Suppressor macrophage (primary cell): ENCODE data around the gene ARRDC1.
"Not testable (repeated sequence)": the region's sequence is repeated elsewhere in the genome, so short reads cannot be mapped to it uniquely, and the experiment has no call there.

Source experiments
- DNase-seq, 4 experiments: peaks; one replicate each; pipeline ENCODE4 v3.0.0-alpha.2; 2020 to 2022

ARRDC1 gene

DNA sequence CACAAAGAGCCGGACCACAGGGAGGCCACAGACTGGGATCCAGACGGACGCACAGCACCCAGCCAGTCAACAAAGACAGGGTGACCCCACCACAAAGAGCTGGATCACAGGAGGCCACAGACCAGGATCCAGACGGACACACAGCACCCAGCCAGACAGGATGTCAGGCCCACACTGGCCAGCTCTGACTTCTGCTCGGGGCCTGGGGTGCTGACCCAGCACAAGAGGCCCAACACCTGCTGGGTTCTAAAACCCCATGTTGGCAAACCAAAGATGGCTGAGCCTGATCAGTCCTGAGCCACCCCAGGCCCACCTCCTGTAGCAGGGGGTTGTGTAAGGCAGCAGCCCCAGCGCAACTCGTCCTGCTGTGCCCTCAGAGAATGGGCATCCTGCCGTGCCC is 21.5 kb upstream of the ARRDC1 start:
- no peak for DNase-seq

DNA sequence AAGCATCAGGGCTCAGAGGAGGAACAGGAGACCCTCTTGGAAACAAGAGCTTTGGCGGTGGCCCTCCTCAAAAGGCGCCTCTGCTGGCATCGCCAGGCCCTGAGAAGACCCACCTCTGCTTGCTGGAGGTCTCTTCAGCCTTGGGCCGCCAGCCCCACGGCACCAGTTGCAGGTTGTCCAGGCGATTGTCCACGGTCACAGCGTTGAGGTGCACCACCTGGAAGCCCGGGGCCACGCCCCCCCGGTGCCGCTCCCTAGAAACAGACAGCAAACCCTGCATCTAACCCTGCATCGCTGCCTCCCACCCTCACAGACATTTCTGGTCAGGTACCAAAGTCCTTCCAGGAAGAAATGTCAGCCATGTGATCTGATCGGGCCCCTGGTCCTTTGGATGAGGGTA is 18.6 kb upstream of the ARRDC1 start:
- DNase-seq, result no peak

DNA sequence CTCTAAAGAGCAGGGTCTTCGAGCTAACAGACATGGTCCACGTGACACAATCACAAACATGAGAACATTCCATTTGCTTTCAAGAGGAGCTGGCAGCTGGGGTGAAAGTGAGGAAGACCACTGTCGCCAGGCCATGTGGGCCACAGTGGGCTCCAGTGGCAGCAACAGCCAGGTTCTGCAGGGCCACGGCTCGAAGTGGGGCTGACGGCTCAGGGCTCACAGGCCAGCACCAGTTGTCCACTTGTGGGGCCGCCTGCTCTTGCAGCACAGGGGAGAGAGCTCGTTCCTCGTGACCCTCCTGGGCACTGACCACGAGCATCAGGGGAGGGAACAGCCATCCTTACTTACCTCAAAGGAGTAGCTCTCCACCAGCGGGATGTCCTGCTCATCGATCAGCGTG is 17.2 kb upstream of the ARRDC1 start:
- no peak for DNase-seq

DNA sequence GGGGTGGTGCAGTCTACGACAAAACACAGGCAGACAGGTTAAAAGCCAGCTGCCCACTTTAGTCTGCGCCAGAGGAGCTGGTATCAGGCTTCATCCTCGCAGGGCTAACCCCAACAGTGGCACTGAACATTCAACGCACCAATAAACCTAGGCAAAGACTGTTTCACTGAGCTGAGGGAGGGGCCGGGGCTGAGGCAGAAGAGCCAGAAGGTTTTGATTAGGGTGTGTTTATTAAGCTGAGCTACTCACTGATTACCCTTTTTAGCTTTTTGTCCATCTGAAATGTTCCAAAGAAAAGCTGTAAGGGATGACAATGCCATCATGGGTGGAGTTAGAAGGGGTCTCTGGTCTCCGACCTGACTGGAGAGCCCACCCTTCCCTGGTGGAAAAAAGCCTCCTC is 16.6 kb upstream of the ARRDC1 start:
- no peak for DNase-seq

DNA sequence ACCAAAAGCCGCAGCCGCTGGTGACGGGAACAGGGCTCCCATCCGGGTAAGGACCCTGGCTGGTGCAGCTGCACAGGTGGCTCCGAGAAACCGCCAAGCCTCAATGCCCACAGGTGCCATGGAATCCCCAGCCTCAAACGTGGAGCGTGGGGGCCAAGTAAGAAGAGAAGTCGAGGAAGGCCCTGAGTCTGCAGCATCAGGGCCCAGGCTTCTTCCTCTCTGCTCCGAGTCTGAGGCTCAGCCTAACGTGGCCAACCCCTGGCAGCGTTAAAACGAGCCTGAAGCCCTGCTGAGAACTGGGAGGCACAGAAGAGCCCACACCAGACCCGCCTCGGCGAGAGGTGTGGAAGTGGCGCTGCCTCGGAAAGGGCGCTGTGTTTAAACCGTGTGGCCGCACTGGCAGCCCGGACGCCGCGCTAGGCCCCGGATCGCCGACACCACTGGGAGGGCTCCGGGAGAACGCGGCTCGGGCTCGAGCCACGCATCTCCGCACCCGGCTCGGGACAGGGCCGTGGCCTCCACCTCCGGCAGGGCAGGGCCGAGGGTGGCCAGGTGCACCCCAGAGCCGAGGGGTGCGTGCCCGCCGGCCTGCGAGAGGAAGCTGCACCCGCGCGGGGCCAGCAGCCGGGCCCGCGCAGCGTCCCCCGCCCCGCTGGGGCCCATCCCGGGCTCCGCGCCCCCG is 15.9 kb upstream of the ARRDC1 start:
- peak; percentile 26 to 55 (median 31) for DNase-seq

DNA sequence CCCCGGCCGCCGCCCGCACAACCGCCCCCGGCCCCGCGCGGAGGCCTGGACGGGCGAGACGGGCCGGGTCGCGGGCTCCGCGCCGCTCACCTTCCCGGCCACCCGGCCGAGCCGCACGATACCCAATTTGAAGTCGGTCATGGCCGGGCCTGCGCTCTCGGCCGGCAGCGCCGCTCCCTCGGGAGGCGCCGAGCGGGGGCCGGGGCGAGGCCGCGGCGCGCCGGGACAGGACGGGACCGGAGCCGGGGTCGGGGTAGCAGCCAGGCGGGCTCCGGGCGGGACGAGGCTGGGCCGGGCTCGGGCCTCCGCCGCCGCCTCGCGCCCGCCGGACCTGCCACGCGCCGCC is 15.4 kb upstream of the ARRDC1 start:
- DNase-seq, result no peak

DNA sequence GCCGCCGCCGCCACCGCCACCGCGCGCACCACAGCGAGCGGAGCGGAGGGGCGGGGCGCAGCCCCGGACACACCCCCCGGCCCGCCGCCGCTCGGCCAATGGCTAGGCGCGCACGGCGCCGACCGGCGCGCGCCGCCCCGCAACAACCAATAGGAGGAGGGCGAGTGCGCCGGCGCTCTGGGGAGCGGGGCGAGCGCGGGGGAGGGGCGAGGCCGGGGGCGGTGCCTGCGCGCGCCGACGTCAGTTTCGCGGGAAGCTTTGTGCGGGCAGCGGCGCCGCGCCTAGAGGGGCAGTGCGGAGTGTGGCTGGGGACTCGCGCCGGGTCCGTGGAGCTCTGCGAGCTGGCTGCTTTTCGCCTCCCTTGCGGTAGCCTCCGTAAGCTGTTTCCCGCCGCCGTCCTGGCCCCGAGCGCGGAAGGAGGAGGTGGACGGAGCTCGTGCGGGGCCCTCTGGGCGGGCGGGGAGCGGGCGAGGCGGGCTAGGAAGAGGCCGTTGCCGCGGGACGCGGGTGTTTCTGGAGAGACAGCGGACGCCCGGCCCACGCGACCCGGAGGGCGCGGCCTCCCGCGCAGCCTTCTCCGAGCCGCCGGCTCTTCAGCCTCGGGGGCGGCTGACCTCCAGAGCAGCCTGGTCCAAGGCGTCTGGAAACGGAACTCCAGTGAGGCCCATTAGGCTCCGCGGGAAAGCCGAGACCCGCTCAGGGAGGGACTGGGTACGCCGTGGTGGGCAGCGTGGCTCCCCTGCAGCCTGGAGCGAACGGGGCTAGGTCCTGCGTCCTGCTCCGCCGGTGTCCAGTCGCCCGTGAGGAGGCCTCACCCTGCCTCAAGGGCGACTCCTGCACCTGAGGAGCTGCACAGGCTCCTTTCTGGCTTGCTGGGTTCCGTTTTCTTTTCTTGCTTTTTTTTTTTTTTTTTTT is 14.8 kb upstream of the ARRDC1 start, which contains the start of gene ZMYND19:
Gene ZMYND19 (minus strand): TSS at position 44 of the 915 bp plus-strand sequence. CDS start 249 bp downstream, outside the sequence.
- DNase-seq, result peak; percentile 95 to 98 (median 97)

DNA sequence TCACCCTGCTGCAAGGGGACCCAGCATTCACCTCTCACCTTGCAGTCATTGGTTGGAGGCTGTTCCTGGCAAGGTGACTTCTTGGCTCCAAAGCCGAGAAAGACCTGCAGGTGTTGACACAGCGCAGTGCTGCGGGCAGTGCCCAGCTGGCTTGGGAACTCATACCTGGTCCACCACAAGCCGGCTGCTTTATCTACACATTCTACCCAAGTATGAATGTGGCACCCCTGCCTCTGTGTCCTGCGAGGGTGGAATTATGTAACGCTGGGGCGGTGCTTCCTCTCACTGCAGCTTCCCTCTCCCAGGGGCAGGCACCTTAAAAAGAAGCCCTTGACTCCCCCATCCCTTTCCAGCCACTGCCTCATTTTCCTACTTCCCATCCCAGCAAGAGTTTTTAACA is 12.7 kb upstream of the ARRDC1 start:
- peak; percentile 28 to 67 (median 52) for DNase-seq

DNA sequence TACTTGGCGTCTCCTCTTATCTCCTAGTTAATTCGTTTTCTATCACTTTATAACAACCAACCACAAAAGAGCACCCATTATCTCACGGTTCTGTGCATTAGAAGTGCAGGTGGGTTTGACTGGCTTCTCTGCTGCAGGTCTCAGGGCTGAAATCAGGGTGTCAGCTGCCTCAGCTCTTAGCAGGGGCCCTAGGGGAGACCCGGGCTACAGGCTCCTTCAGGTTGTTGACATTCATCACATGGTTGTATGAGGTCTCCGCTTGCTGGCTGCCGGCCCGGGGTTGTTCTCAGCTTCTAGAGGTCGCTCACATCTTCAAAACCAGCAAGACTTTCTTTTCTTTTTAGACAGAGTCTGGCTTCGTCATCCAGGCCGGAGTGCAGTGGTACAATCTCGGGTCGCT is 12.3 kb upstream of the ARRDC1 start:
- no peak for DNase-seq

DNA sequence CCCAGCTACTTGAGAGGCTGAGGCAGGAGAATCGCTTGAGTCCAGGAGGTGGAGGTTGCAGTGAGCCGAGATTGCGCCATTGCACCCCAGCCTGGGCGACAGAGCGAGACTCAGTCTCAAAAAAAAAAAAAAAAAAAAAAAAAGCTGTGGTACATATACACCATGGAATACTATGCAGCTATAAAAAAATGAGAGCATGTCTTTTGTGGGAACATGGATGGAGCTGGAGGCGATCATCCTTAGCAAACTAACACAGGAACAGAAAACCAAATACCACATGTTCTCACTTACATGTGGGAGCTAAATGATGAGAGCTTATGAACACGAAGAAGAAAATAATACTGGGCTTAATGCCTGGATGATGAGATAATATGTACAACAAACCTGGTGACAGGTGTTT is 8.9 kb upstream of the ARRDC1 start:
- DNase-seq, result not testable (repeated sequence)

DNA sequence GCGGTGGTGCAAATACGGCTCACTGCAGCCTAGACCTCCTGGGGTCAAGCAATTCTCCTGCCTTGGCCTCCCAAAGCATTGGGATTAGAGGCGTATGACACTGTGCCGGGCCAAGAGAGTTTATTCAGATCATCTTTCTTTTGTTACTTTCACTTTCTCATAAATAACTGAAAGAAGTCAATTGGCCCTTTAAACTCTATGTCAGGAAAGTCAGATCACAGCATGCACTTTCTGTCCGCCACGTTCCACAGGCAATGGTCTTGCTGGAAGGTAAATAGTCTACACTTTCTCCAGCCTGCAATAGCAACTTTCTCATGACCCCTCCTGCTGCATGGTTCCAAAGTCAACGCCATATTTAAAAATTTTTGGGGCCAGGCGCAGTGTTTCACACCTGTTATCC is 6.5 kb upstream of the ARRDC1 start:
- no peak for DNase-seq

DNA sequence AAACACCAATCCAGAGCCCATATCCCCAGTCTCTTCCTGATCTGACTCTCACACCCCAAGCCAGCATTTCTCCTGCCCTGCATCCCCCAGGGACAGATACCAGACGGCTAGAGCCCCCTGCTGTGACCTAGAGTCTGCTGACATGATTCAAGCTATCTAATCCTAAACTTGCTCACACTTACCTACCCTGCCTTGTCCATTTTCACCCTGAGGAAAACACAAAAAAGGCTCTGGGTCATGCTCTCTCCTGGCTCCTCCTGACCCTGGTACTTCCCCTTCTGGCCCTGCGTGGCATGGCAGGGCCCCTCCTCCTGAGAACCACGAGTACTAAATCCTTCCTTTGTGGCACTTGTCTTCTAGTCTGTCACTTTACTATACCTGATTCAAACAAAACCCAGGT is 2.8 kb upstream of the ARRDC1 start:
- DNase-seq, result peak; percentile 67 to 84 (median 74)

DNA sequence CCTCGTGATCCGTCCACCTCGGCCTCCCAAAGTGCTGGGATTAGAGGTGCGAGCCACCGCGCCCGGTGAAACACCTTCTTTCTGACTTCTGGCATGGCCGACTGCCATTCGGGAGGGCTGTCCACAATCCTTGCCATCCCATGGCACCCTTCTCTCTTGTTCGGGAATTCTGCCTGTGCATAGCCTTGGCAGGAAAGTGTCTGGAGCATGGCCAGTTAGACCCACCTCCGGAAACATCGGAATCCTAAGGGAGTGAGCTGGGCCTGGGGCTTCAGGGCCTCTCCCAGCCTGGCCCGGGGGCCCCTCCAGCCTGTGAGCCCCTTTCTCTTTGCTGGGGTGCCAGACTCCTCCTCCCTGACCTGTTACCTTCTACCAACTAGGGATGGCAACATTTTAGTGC is 1.6 kb upstream of the ARRDC1 start:
- DNase-seq, result no peak

DNA sequence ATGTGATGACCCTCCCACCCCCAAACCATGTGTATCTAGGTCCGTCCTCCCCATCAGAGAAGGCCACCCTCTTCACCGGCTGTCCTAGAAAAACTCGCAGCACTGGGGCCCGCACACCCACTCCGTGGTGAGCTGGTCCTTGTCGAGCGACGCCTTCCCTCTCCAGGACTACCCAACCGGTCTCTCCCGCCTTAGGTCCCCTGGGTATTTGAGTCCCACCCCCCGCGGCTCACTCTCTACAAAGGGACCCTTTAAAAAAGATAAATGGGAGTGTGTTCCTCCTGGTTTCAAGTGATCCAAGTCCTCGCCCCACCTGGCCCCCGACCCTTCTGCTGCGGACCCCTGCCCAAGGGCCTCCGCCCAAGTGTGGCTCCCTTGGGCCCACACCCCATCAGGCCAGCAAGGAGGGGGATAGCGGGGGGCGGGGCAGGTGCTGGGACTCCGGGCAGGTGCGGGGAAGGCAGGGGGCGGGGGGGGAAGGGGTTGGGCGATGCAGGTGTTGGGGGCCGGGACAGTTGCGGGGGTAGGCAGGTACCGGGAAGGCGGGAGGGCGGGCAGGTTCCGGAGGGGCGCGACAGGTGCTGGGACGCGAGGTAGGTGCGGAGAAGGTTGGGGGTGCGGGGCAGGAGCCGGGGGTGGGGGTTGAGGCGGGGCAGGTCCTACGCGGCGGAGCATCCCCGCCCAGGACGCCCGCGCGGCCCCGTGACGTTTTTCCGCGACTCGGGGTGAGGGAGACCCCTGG is 970 bp upstream of the ARRDC1 start:
- no peak for DNase-seq

DNA sequence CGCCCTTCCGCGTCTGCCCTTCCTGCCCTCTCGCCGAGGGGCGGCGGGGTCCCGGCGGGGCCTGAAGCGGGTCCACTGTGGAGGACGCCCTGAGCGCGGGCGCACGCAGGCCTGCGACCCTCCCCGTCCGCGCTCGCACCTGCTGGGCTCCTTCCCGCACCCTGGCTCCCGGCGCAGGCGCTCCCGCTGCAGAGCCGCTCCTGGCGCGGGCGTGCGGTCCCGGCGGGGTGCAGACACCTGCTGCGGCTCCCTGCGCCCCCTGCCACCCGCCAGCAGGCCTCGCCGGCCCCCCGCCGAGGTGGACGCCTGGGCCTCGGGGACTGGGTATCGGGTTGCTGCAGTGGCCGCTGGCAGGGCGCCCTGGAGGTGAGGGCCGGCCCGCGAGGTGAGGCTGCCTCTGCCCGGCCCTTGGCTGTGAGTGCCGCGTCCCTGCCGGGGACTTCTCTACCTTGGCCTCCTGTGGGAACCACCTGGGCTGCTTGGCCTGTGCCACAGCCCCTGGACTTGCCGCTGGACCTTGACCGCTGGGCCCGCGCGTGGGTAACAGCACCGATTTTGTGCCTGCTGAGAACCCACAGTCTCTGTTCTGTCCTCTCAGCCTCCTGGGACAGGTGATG is 627 bp downstream of the ARRDC1 start:
- DNase-seq, result peak in 1 of 4 experiments; percentile 42

DNA sequence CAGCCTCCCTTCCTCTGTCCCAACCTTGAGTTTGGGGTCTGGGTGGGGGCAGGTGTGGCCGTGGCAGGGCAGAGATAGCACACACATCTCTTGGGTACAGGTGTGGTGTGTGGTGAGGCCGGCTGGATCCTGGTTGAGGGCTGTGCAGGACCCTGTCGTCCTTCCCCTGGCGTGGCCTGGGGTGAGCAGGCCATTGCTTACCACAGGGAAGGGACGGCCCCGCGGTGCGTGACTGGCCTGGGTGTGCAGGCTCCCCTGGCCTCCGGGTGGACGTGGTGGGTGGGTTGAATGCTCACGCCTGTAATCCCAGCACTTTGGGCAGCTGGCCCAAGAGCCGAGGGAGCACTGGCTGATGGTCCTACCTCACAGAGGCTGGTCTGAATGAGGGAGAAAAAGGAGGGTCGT is 1.2 kb downstream of the ARRDC1 start:
- peak in 2 of 4 experiments; percentile 31 to 57 for DNase-seq

DNA sequence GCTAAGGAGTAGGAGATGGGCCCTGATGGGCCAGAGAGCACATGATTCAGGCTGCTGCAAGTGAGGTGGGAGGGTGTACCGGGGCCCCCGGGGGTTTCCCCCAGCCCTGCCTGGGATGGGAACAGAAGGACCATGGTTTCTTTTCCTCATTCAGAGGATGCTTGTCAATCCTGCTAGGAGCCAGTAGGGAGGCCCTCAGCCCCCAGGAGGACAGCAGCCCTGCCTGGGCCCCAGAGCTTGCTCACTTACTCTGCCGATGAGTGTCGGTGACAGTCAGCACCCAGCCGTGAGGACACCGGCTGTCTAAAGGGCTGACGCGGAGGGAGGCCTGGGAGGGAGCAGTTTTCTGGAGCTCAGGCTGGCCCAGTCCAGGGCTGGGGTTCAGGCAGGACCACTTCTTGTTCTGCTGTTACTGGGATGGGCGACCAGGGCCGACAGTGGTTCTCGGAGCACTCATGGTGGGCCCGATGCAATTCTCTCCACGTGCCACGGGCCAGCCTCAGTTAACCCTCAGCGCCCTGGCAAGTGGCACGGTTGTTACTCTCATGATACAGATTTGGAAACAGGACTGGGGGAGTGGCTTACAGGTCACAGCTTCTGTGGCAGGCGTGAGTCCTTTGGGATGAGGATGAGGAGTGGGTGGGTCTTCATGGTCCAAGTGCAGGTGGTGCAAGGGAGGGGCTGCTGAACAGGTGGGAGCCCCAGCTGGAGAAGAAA is 1.8 kb downstream of the ARRDC1 start:
- DNase-seq, result peak in 3 of 4 experiments; percentile 42 to 51 (median 50)

DNA sequence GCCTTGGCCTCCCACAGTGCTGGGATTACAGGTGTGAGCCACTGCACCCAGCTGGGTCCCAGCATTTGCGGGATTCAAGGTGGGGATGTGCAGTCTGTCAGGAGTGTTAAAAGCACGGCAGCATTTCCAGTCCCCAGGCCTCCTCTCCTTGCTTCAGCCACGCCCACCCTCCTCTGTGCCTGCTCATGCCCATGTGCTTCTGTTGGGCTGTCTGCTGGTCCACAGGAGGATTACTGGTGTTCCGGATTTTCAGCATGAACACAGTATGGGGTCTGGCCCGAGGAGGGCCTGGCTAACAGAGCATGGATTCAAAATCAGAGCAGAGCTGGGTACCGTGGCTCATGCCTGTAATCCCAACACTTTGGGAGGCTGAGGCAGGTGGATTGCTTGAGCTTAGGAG is 5.5 kb downstream of the ARRDC1 start:
- DNase-seq, result no peak

DNA sequence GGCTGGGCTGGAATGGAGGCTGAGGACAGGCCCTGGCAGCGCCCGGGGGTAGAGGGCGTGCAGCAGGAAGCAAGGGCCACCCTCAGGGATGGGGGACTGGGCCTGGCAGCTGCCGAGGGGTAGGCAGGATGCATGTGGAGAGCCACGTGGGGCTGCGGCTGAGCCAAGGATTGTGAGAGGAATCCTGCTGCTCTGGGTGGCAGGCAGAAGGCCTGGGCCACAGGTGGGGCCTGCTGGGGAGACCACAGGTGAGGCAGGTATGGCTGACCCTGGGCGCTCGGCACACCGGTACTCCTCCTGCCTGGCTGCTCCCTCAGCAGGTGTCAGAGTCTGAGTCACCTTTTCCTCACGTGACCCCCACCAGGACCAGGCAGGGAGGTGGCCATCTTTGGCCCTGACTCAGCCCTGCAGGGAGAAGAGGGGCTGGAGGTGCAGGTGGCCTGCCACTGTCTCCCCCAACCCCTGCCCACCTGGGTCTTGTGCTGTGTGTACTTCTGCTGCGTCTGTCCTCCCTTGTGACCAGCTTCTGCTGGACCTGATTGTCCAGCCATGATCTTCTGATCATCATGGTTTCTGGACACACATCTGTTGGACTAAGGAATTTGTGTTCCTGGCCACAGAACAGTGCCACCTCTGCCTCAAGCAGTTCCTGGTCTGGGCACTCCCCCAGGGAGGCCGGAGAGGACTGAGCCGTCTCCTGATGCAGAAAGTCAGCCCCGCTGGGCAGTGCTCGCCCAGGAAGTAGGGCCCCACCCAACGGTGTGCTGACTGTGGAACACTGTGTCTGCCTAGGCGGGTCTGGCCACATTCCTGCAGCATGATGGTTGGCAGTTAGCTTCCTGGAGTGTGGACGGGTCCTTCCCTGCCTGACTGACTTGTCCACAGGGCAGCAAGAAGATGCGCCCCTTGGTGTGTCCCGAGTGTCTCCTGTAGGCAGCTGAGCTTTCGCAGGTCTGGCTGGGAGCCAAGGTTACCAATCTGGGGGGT is 6.4 kb downstream of the ARRDC1 start:
- DNase-seq, result peak in 1 of 4 experiments; percentile 36

DNA sequence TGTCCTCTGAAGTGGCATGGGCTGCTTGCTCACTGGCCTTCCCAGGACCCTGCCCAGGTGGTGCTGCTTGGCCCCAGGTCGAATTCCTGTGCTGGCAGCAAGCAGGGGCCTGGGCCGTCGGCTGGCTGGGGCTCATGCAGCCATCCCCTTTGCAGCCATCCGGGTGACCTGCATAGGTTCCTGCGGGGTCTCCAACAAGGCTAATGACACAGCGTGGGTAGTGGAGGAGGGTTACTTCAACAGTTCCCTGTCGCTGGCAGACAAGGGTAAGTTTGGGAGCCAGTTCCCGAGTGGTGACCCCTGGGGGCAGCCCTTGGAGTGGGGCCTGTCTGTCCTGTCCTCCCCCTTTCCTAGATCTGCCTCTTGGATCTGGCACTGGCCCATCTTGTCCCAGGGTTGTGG is 7.3 kb downstream of the ARRDC1 start:
- DNase-seq, result no peak

DNA sequence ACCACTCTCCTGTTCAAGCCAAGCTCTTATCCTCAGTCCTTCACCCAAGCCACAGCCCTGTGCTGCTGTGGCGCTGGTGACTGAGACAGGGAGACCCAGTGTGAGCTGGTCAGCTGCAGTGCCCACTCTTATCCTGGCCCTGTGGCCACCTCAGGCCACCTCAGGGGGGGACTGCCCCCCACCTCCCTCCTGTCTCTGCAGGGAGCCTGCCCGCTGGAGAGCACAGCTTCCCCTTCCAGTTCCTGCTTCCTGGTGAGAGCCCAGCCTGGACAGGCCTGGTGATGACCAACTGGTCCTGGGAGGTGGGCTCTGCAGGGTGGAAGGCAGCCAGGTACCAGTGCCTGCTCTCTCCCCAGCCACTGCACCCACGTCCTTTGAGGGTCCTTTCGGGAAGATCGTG is 7.8 kb downstream of the ARRDC1 start:
- DNase-seq, result no peak
